NT2/D1 (cell line): ENCODE results near the gene MC4R.

ENCODE experiments used
- YY1 ChIP-seq: IDR thresholded peaks from 2 replicates; pipeline ENCODE4 v1.6.1; 2011; ENCODE audit not compliant: insufficient read length, insufficient read depth
- ZNF274 ChIP-seq: IDR thresholded peaks from 2 replicates; pipeline ENCODE4 v1.6.1; 2011; ENCODE audit warnings: mild to moderate bottlenecking, low read depth, low read length

GRCh38 chr18:60421356-60422118, 49.0 kb upstream of the MC4R start:
- TF ChIP-seq YY1 = no peak
- TF ChIP-seq ZNF274 = no peak
